A204.1 (cell line): ENCODE results near the gene CBFB.

Experiments used
- FAIRE-seq: peaks from 2 replicates; lab custom pipeline; 2012; peaks lifted over from hg19 to GRCh38; lab: Jason Lieb, UNC

Gene CBFB

GRCh38 chr16:67016681-67017420, 12.1 kb upstream of the CBFB start:
- FAIRE-seq = no peak

- FAIRE-seq = no peak
Measured at GRCh38 chr16:67017421-67017750, 11.6 kb upstream of the CBFB start.

- peak; percentile 51 for FAIRE-seq
Measured at GRCh38 chr16:67017810-67018488, 11.0 kb upstream of the CBFB start.

GRCh38 chr16:67019171-67019570, 9.8 kb upstream of the CBFB start:
- FAIRE-seq = no peak

- no peak for FAIRE-seq
Measured at GRCh38 chr16:67021321-67021720, 7.6 kb upstream of the CBFB start.

- FAIRE-seq = no peak
Measured at GRCh38 chr16:67022531-67023214, 6.3 kb upstream of the CBFB start.

GRCh38 chr16:67023689-67024088, 5.3 kb upstream of the CBFB start:
- FAIRE-seq = no peak

GRCh38 chr16:67024384-67025209, 4.4 kb upstream of the CBFB start:
- no peak for FAIRE-seq

GRCh38 chr16:67025210-67025550, 3.8 kb upstream of the CBFB start:
- no peak for FAIRE-seq

GRCh38 chr16:67026570-67026969, 2.4 kb upstream of the CBFB start:
- FAIRE-seq = no peak

- no peak for FAIRE-seq
Measured at GRCh38 chr16:67027046-67027445, 1.9 kb upstream of the CBFB start.

- FAIRE-seq = no peak
Measured at GRCh38 chr16:67028167-67028695, 718 bp upstream of the CBFB start.

- no peak for FAIRE-seq
Measured at GRCh38 chr16:67029254-67030096, 526 bp downstream of the CBFB start.

- no peak for FAIRE-seq
Measured at GRCh38 chr16:67030221-67030962, 1.4 kb downstream of the CBFB start.

- no peak for FAIRE-seq
Measured at GRCh38 chr16:67034487-67034886, 5.5 kb downstream of the CBFB start.

GRCh38 chr16:67035364-67035763, 6.4 kb downstream of the CBFB start:
- FAIRE-seq = no peak

- FAIRE-seq = no peak
Measured at GRCh38 chr16:67036323-67036741, 7.4 kb downstream of the CBFB start.

- no peak for FAIRE-seq
Measured at GRCh38 chr16:67039260-67040020, 10.5 kb downstream of the CBFB start.

GRCh38 chr16:67040166-67040565, 11.2 kb downstream of the CBFB start:
- no peak for FAIRE-seq

GRCh38 chr16:67040906-67041305, 12.0 kb downstream of the CBFB start:
- FAIRE-seq = no peak
